Thyroid gland (tissue), 4 donors: ENCODE data around the gene OSBPL3. TPM values are rescaled to one million over a fixed set of nuclear protein-coding genes. Genes with fewer than 3 reads are reported as not detected.
"Not testable (repeated sequence)": the region's sequence is repeated elsewhere in the genome, so short reads cannot be mapped to it uniquely, and the experiment has no call there.

Experiments used
- DNase-seq, 2 donors: peaks; one replicate each; pipeline ENCODE4 v3.0.0-alpha.2; 2019
- H3K27ac ChIP-seq, 3 donors: fragments of 200-600 bp; sonication (generic); 1 replicate in 2 of 3; 2 replicates in 1 of 3; pipeline ENCODE4 v1.5.1; 2016 to 2019; ENCODE audit warnings: mild to moderate bottlenecking in 1 of 3, moderate library complexity in 1 of 3
- H3K27me3 ChIP-seq: fragments of 200-600 bp; sonication (generic); one replicate; pipeline ENCODE4 v1.5.1; 2019
- H3K36me3 ChIP-seq, 2 donors: fragments of 200-600 bp; sonication (generic); one replicate each; pipeline ENCODE4 v1.5.1; 2016 to 2019
- H3K4me1 ChIP-seq, 2 donors: fragments of 200-600 bp; sonication (generic); one replicate each; pipeline ENCODE4 v1.5.1; 2017 to 2019
- H3K4me3 ChIP-seq, 3 donors: fragments of 200-600 bp; sonication (generic); replicated peaks in 1 of 3; 1 replicate in 2 of 3; 2 replicates in 1 of 3; pipeline ENCODE4 v1.5.1; 2016; ENCODE audit warnings: mild to moderate bottlenecking in 1 of 3
- H3K9me3 ChIP-seq: fragments of 200-600 bp; sonication (generic); one replicate; pipeline ENCODE4 v1.5.1; 2017
- CTCF ChIP-seq, 6 experiments: fragments of 200-600 bp in 3 of 6; fragments of 450-650 bp in 3 of 6; sonication (generic) in 3 of 6; IDR thresholded peaks; one replicate each; pipeline ENCODE4 v1.5.1; 2016 to 2019; ENCODE audit warnings: antibody characterized with exemption in 6 of 6, mild to moderate bottlenecking in 2 of 6, inconsistent platforms in 1 of 6, moderate library complexity in 1 of 6
- POLR2A ChIP-seq, 2 donors: fragments of 450-650 bp; IDR thresholded peaks; one replicate each; pipeline ENCODE4 v1.6.1; 2017; ENCODE audit warnings: antibody characterized with exemption in 2 of 2, mild to moderate bottlenecking in 2 of 2, moderate library complexity in 1 of 2
- WGBS, 2 donors: methylation state at CpG; one replicate each; pipeline ENCODE4 v1.1.5; 2017; 5-methylcytosine and 5-hydroxymethylcytosine counted together
- intact Hi-C: fragments of 100-400 bp; cut with DNase I; formaldehyde crosslinking; loops from one replicate; pipeline ENCODE4 v1.15.1; 2023
- total RNA-seq, 4 donors: library from RNA; depleted of rRNA; stranded (reverse); fragments of >200 nt; gene quantifications; one replicate each; pipeline ENCODE4 v1.2.3, GENCODE V29; 2016

Gene OSBPL3
- total RNA-seq, 4 donors from 2014 or later: 22.1 to 41.7 (median 34.3) TPM

- H3K27ac ChIP-seq: no peak overlapping the region
- intact Hi-C loops: no loop called here
- H3K36me3 ChIP-seq: no peaks in the 10 kb centered on the region
- no peaks in the 10 kb centered on the region for H3K27me3 ChIP-seq
- WGBS, 2 donors: 42 to 60% methylated on average over 2 of the region's 2 CpGs
- TF ChIP-seq CTCF (IDR thresholded peaks at IDR 0.05) (no peak), POLR2A (IDR thresholded peaks at IDR 0.05) (no peak)
- no peak overlapping the region for H3K4me3 ChIP-seq
- H3K4me1 ChIP-seq: no peaks in the 10 kb centered on the region
- no peaks in the 10 kb centered on the region for H3K9me3 ChIP-seq
- DNase-seq: no peak
Observed at GRCh38 chr7:25024066-25024465, 44.1 kb upstream of the OSBPL3 start.

GRCh38 chr7:25017671-25018070, 37.7 kb upstream of the OSBPL3 start:
- H3K27me3 ChIP-seq, H3K27ac ChIP-seq, H3K36me3 ChIP-seq, H3K4me3 ChIP-seq, intact Hi-C loops, DNase-seq, H3K4me1 ChIP-seq, H3K9me3 ChIP-seq: not testable (repeated sequence)
- WGBS, 2 donors: 1 to 95% methylated on average over 4 to 26 of the region's 30 CpGs

- Histone ChIP-seq H3K9me3 (no peaks in the 10 kb centered on the region), H3K36me3 (no peaks in the 10 kb centered on the region), H3K4me3 (no peak overlapping the region), H3K27ac (no peak overlapping the region), H3K27me3 (no peaks in the 10 kb centered on the region), H3K4me1 (no peaks in the 10 kb centered on the region)
- intact Hi-C loops: no loop called here
- no peak for DNase-seq
- 74 to 89% methylated on average over 2 of the region's 2 CpGs for WGBS, 2 donors
- TF ChIP-seq CTCF (IDR thresholded peaks at IDR 0.05): no peak
- TF ChIP-seq POLR2A (IDR thresholded peaks at IDR 0.05): no peak
Observed at GRCh38 chr7:25014756-25015155, 34.8 kb upstream of the OSBPL3 start.

- H3K4me1 ChIP-seq, H3K9me3 ChIP-seq, H3K27ac ChIP-seq, H3K4me3 ChIP-seq, H3K36me3 ChIP-seq, H3K27me3 ChIP-seq, DNase-seq, intact Hi-C loops: not testable (repeated sequence)
- WGBS, 2 donors: 93 to 100% methylated on average over 3 of the region's 3 CpGs
Observed at GRCh38 chr7:25012710-25013109, 32.7 kb upstream of the OSBPL3 start.

GRCh38 chr7:25012254-25012653, 32.3 kb upstream of the OSBPL3 start:
- Histone ChIP-seq H3K9me3 (no peaks in the 10 kb centered on the region), H3K36me3 (no peaks in the 10 kb centered on the region), H3K4me1 (no peaks in the 10 kb centered on the region), H3K27me3 (no peaks in the 10 kb centered on the region), H3K4me3 (no peak overlapping the region), H3K27ac (no peak overlapping the region)
- DNase-seq: no peak
- TF ChIP-seq CTCF (IDR thresholded peaks at IDR 0.05) (no peak), POLR2A (IDR thresholded peaks at IDR 0.05) (no peak)
- intact Hi-C loops: no loop called here

- no peaks in the 10 kb centered on the region for H3K4me1 ChIP-seq
- DNase-seq: no peak
- no peaks in the 10 kb centered on the region for H3K36me3 ChIP-seq
- TF ChIP-seq POLR2A (IDR thresholded peaks at IDR 0.05) (no peak), CTCF (IDR thresholded peaks at IDR 0.05) (no peak)
- H3K4me3 ChIP-seq: no peak overlapping the region
- no peak overlapping the region for H3K27ac ChIP-seq
- no peaks in the 10 kb centered on the region for H3K27me3 ChIP-seq
- intact Hi-C loops: no loop called here
- no peaks in the 10 kb centered on the region for H3K9me3 ChIP-seq
- WGBS, 2 donors: 60 to 83% methylated on average over 5 of the region's 5 CpGs
Observed at GRCh38 chr7:25009257-25009656, 29.3 kb upstream of the OSBPL3 start.
